ENCODE data around the gene PITPNC1. TPM values are rescaled to one million over a fixed set of nuclear protein-coding genes. Genes with fewer than 3 reads are reported as not detected.

The PITPNC1 gene
- total RNA-seq, 2 donors from 2014 or later, result 10.8 to 20.4 TPM

GRCh38 chr17:67520916-67521774 is 144.1 kb downstream of the PITPNC1 start:
- Histone ChIP-seq H3K36me3 (no peaks in the 10 kb centered on the region), H3K9ac (ENCODE audit: low read depth in 2 of 2, low read length in 2 of 2) (no peak overlapping the region), H3K9me3 (no peaks in the 10 kb centered on the region), H3K27me3 (no peaks in the 10 kb centered on the region), H3K4me1 (no peaks in the 10 kb centered on the region), H3K4me3 (no peak overlapping the region), H3K27ac (no peak overlapping the region)
- intact Hi-C loops (cut with DNase I), result no loop called here
- no peak for DNase-seq
- TF ChIP-seq CTCF (IDR thresholded peaks at IDR 0.05), result no peak

DNA sequence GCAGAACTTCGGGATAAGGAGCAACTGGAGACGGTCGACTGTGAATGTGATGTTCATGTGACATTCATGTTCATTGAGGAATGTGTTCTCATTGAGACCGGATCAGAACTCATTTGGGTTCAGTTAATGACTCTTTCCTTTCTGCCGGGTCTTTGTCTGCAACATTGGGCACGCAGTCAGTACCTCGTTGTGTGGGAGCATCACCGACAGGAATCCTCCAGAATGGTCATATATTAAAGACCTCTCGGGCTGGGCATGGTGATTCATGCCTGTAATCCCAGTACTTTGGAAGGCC is 144.6 kb downstream of the PITPNC1 start:
- Histone ChIP-seq H3K9me3 (no peaks in the 10 kb centered on the region), H3K4me1 (no peaks in the 10 kb centered on the region), H3K36me3 (no peaks in the 10 kb centered on the region), H3K9ac (ENCODE audit: low read depth in 2 of 2, low read length in 2 of 2) (no peak overlapping the region), H3K4me3 (no peak overlapping the region), H3K27me3 (no peaks in the 10 kb centered on the region), H3K27ac (no peak overlapping the region)
- TF ChIP-seq CTCF (IDR thresholded peaks at IDR 0.05), result no peak
- intact Hi-C loops (cut with DNase I), result no loop called here
- DNase-seq, result no peak

- no peaks in the 10 kb centered on the region for H3K36me3 ChIP-seq
- intact Hi-C loops (cut with DNase I), result no loop called here
- no peak overlapping the region for H3K27ac ChIP-seq
- TF ChIP-seq CTCF (IDR thresholded peaks at IDR 0.05), result no peak
- no peak overlapping the region for H3K9ac ChIP-seq (ENCODE audit: low read depth in 2 of 2, low read length in 2 of 2)
- H3K4me1 ChIP-seq, result no peaks in the 10 kb centered on the region
- no peak for DNase-seq
- no peaks in the 10 kb centered on the region for H3K27me3 ChIP-seq
- no peak overlapping the region for H3K4me3 ChIP-seq
- no peaks in the 10 kb centered on the region for H3K9me3 ChIP-seq
Observed at GRCh38 chr17:67523101-67523500, 146.0 kb downstream of the PITPNC1 start.

- no peak for TF ChIP-seq CTCF (IDR thresholded peaks at IDR 0.05)
- Histone ChIP-seq H3K9me3 (no peaks in the 10 kb centered on the region), H3K36me3 (no peaks in the 10 kb centered on the region), H3K9ac (ENCODE audit: low read depth in 2 of 2, low read length in 2 of 2) (no peak overlapping the region), H3K27ac (no peak overlapping the region), H3K4me3 (no peak overlapping the region), H3K4me1 (no peaks in the 10 kb centered on the region), H3K27me3 (no peaks in the 10 kb centered on the region)
- intact Hi-C loops (cut with DNase I), result no loop called here
- DNase-seq, result no peak
Observed at GRCh38 chr17:67525239-67526135, 148.4 kb downstream of the PITPNC1 start.

DNA sequence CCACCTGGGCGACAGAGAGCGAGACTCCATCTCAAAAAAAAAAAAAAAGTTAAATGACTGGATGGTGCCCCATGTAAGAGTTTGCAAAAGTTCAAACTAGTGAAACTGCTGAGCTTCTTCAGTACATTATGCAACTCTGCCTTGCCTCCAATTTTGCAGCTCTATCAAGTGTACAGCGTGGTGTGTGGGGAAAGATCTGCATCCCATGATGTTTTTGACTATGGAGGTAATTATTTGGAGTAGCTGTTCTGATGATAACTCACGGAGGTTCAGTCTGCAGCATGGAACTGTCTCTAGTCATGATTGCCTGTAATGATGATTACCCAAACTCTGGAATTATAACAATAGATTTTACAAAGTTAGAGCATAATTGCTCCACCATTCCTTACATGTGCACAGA is 149.6 kb downstream of the PITPNC1 start:
- H3K4me1 ChIP-seq, result no peaks in the 10 kb centered on the region
- DNase-seq, result no peak
- no peaks in the 10 kb centered on the region for H3K27me3 ChIP-seq
- no peaks in the 10 kb centered on the region for H3K36me3 ChIP-seq
- H3K9ac ChIP-seq (ENCODE audit: low read depth in 2 of 2, low read length in 2 of 2), result no peak overlapping the region
- TF ChIP-seq CTCF (IDR thresholded peaks at IDR 0.05), result no peak
- no peaks in the 10 kb centered on the region for H3K9me3 ChIP-seq
- H3K4me3 ChIP-seq, result no peak overlapping the region
- intact Hi-C loops (cut with DNase I), result no loop called here
- no peak overlapping the region for H3K27ac ChIP-seq

Data from colonic mucosa (tissue), 4 donors.